ENCODE results near the gene IRF2. TPM values are rescaled to one million over a fixed set of nuclear protein-coding genes. Genes with fewer than 3 reads are reported as not detected.

Gene IRF2
- total and polyA plus RNA-seq, 2 donors from 2014 or later: 16.8 to 42.8 TPM

- H3K27me3 ChIP-seq (ENCODE audit: control insufficient read depth, insufficient read depth, low read length): no peaks in the 10 kb centered on the region
- peaks cover 0 to 5% (median 0%) of the 10 kb centered on the region in 3 donors for H3K4me1 ChIP-seq (ENCODE audit: control insufficient read depth in 2 of 3, insufficient read depth in 2 of 3, low read depth in 1 of 3, low read length in 3 of 3)
- no peak overlapping the region for H3K27ac ChIP-seq (ENCODE audit: low read depth in 2 of 2, low read length in 2 of 2)
- peaks cover 0 to 3% (median 0%) of the 10 kb centered on the region in 3 donors for H3K9me3 ChIP-seq (ENCODE audit: control insufficient read depth in 2 of 3, insufficient read depth in 1 of 3, low read length in 3 of 3)
- H3K4me3 ChIP-seq (ENCODE audit: low read length in 3 of 3): no peak overlapping the region
- H3K36me3 ChIP-seq (ENCODE audit: control insufficient read depth in 2 of 3, insufficient read depth in 3 of 3, low read length in 3 of 3): peaks cover under 1 to 24% (median 17%) of the 10 kb centered on the region in 3 donors
- H3K9ac ChIP-seq (ENCODE audit: low read length in 3 of 3): no peak overlapping the region
- no peak for DNase-seq
- TF ChIP-seq, protein P1, sequence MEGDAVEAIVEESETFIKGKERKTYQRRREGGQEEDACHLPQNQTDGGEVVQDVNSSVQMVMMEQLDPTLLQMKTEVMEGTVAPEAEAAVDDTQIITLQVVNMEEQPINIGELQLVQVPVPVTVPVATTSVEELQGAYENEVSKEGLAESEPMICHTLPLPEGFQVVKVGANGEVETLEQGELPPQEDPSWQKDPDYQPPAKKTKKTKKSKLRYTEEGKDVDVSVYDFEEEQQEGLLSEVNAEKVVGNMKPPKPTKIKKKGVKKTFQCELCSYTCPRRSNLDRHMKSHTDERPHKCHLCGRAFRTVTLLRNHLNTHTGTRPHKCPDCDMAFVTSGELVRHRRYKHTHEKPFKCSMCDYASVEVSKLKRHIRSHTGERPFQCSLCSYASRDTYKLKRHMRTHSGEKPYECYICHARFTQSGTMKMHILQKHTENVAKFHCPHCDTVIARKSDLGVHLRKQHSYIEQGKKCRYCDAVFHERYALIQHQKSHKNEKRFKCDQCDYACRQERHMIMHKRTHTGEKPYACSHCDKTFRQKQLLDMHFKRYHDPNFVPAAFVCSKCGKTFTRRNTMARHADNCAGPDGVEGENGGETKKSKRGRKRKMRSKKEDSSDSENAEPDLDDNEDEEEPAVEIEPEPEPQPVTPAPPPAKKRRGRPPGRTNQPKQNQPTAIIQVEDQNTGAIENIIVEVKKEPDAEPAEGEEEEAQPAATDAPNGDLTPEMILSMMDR (IDR thresholded peaks at IDR 0.05; ENCODE audit: borderline replicate concordance, extremely low read depth, insufficient read depth): no peak
- FAIRE-seq: no peak
- intact Hi-C loops (cut with DNase I): no loop called here
These were observed 53.9 kb downstream of the IRF2 start for GRCh38 chr4:184420402-184420801.

DNA sequence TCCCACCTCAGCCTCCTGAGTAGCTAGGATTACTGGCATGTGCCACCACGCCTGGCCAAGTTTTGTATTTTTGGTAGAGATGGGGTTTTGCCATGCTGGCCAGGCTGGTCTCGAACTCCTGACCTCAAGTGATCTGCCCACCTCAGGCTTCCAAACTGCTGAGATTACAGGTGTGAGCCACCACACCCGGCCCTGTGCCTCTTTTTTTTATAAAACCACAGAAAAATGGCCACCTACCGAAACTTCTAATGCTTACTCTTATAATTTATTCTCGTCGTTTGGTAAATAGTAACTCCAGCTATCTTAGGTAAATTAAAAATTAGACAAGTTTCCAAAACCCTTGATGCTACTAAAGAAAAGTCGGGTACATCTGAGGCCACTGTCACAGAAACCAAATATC, 54.4 kb downstream of the IRF2 start:
- Histone ChIP-seq H3K4me1 (ENCODE audit: control insufficient read depth in 2 of 3, insufficient read depth in 2 of 3, low read depth in 1 of 3, low read length in 3 of 3) (peaks cover 0 to 3% (median 0%) of the 10 kb centered on the region in 3 donors), H3K27ac (ENCODE audit: low read depth in 2 of 2, low read length in 2 of 2) (no peak overlapping the region), H3K36me3 (ENCODE audit: control insufficient read depth in 2 of 3, insufficient read depth in 3 of 3, low read length in 3 of 3) (peaks cover 2 to 28% (median 17%) of the 10 kb centered on the region in 3 donors), H3K27me3 (ENCODE audit: control insufficient read depth, insufficient read depth, low read length) (no peaks in the 10 kb centered on the region), H3K4me3 (ENCODE audit: low read length in 3 of 3) (no peak overlapping the region), H3K9ac (ENCODE audit: low read length in 3 of 3) (no peak overlapping the region), H3K9me3 (ENCODE audit: control insufficient read depth in 2 of 3, insufficient read depth in 1 of 3, low read length in 3 of 3) (peaks cover 0 to 3% (median 0%) of the 10 kb centered on the region in 3 donors)
- no peak for DNase-seq
- FAIRE-seq: no peak
- TF ChIP-seq, protein P1 (IDR thresholded peaks at IDR 0.05; ENCODE audit: borderline replicate concordance, extremely low read depth, insufficient read depth): no peak
- intact Hi-C loops (cut with DNase I): no loop called here

GRCh38 chr4:184417802-184418511, 56.4 kb downstream of the IRF2 start:
- H3K36me3 ChIP-seq (ENCODE audit: control insufficient read depth in 2 of 3, insufficient read depth in 3 of 3, low read length in 3 of 3): peaks cover 2 to 24% (median 18%) of the 10 kb centered on the region in 3 donors

More at GRCh38 chr4:184417802-184418511, 56.4 kb downstream of the IRF2 start:
- intact Hi-C loops (cut with DNase I): no loop called here
- peaks cover 0 to 3% (median 0%) of the 10 kb centered on the region in 3 donors for H3K9me3 ChIP-seq (ENCODE audit: control insufficient read depth in 2 of 3, insufficient read depth in 1 of 3, low read length in 3 of 3)
- H3K4me1 ChIP-seq (ENCODE audit: control insufficient read depth in 2 of 3, insufficient read depth in 2 of 3, low read depth in 1 of 3, low read length in 3 of 3): peaks cover 0 to 3% (median 0%) of the 10 kb centered on the region in 3 donors
- FAIRE-seq (no peak), DNase-seq (no peak)
- no peaks in the 10 kb centered on the region for H3K27me3 ChIP-seq (ENCODE audit: control insufficient read depth, insufficient read depth, low read length)
- no peak overlapping the region for H3K27ac ChIP-seq (ENCODE audit: low read depth in 2 of 2, low read length in 2 of 2)
- H3K9ac ChIP-seq (ENCODE audit: low read length in 3 of 3): no peak overlapping the region
- TF ChIP-seq, protein P1 (IDR thresholded peaks at IDR 0.05; ENCODE audit: borderline replicate concordance, extremely low read depth, insufficient read depth): no peak
- no peak overlapping the region for H3K4me3 ChIP-seq (ENCODE audit: low read length in 3 of 3)
